ENCODE measurements around the gene ENPP4. TPM values are rescaled to one million over a fixed set of nuclear protein-coding genes. Genes with fewer than 3 reads are reported as not detected.
"Not testable (repeated sequence)": the region's sequence is repeated elsewhere in the genome, so short reads cannot be mapped to it uniquely, and the experiment has no call there.

ENPP4 gene
- total RNA-seq, 4 donors from 2014 or later, result 1.9 to 7.2 (median 4.5) TPM

GRCh38 chr6:46128476-46128875, 1.3 kb upstream of the ENPP4 start:
- H3K4me3 ChIP-seq (ENCODE audit: low read depth, poor library complexity, severe bottlenecking), result no peak overlapping the region
- 74% methylated on average over 3 of the region's 3 CpGs for WGBS, 2 donors
- intact Hi-C loops (cut with DNase I; ENCODE audit: low total_unique reads), result no loop called here
- TF ChIP-seq CTCF (IDR thresholded peaks at IDR 0.05) (no peak), POLR2A (IDR thresholded peaks at IDR 0.05) (no peak)
- DNase-seq (ENCODE audit: low spot score in 2 of 2), result no peak

- TF ChIP-seq CTCF (IDR thresholded peaks at IDR 0.05), result no peak
- TF ChIP-seq POLR2A (IDR thresholded peaks at IDR 0.05), result no peak
- 5 to 6% methylated on average over 10 of the region's 10 CpGs for WGBS, 2 donors
- no peak for DNase-seq (ENCODE audit: low spot score in 2 of 2)
- peak overlapping the region; percentile 55 for H3K4me3 ChIP-seq (ENCODE audit: low read depth, poor library complexity, severe bottlenecking)
- intact Hi-C loops (cut with DNase I; ENCODE audit: low total_unique reads), result no loop called here
These were observed 529 bp upstream of the ENPP4 start for GRCh38 chr6:46129291-46129628.

GRCh38 chr6:46130666-46131065, 877 bp downstream of the ENPP4 start:
- intact Hi-C loops (cut with DNase I; ENCODE audit: low total_unique reads), result no loop called here
- TF ChIP-seq CTCF (IDR thresholded peaks at IDR 0.05), result no peak
- TF ChIP-seq POLR2A (IDR thresholded peaks at IDR 0.05), result no peak
- DNase-seq (ENCODE audit: low spot score in 2 of 2), result peak in 1 of 2 donors; percentile 32
- H3K4me3 ChIP-seq (ENCODE audit: low read depth, poor library complexity, severe bottlenecking), result no peak overlapping the region
- 56 to 60% methylated on average over 4 of the region's 4 CpGs for WGBS, 2 donors

- intact Hi-C loops (cut with DNase I; ENCODE audit: low total_unique reads); DNase-seq (ENCODE audit: low spot score in 2 of 2); H3K4me3 ChIP-seq (ENCODE audit: low read depth, poor library complexity, severe bottlenecking): not testable (repeated sequence)
- WGBS, 2 donors, result 92 to 100% methylated on average over 1 of the region's 1 CpG
These were observed 1.5 kb downstream of the ENPP4 start for GRCh38 chr6:46131291-46131690.

- WGBS, 2 donors, result 77 to 86% methylated on average over 2 of the region's 2 CpGs
- DNase-seq (ENCODE audit: low spot score in 2 of 2), result no peak
- H3K4me3 ChIP-seq (ENCODE audit: low read depth, poor library complexity, severe bottlenecking), result no peak overlapping the region
- no peak for TF ChIP-seq POLR2A (IDR thresholded peaks at IDR 0.05)
- TF ChIP-seq CTCF (IDR thresholded peaks at IDR 0.05), result no peak
- intact Hi-C loops (cut with DNase I; ENCODE audit: low total_unique reads), result no loop called here
These were observed 4.4 kb downstream of the ENPP4 start for GRCh38 chr6:46134216-46134615.

- intact Hi-C loops (cut with DNase I; ENCODE audit: low total_unique reads), result no loop called here
- TF ChIP-seq POLR2A (IDR thresholded peaks at IDR 0.05), result no peak
- TF ChIP-seq CTCF (IDR thresholded peaks at IDR 0.05), result no peak
- no peak for DNase-seq (ENCODE audit: low spot score in 2 of 2)
- whole genome bisulfite sequencing, 2 donors, result 91 to 97% methylated on average over 1 of the region's 1 CpG
- no peak overlapping the region for H3K4me3 ChIP-seq (ENCODE audit: low read depth, poor library complexity, severe bottlenecking)
These were observed 5.4 kb downstream of the ENPP4 start for GRCh38 chr6:46135176-46135575.
